Measurements from ENCODE around the gene CYTH1.
A peak's percentile ranks its signal among the peaks of the same experiment; 100 is the strongest.

The CYTH1 gene

DNA sequence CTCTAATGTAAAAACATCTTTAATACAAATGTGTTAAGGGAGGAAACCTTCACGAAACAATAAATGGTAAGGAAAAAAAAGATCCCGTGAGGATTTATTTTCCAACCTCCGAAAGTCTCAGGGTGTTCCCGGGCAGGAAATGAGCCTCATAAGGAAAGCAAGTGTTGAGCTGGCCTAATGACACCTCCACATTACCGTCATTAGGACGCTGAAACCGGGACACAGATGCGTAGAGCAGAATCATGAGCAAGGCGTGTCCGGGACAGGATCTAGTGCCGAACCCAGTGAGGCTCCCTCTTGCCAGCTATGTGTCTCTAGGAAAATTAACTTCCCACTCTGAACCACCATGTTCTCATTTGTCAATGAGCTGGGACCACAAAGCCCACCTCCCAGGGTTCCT, 22.7 kb upstream of the CYTH1 start:
- no peak for DNase-seq (ENCODE audit: low spot score)

DNA sequence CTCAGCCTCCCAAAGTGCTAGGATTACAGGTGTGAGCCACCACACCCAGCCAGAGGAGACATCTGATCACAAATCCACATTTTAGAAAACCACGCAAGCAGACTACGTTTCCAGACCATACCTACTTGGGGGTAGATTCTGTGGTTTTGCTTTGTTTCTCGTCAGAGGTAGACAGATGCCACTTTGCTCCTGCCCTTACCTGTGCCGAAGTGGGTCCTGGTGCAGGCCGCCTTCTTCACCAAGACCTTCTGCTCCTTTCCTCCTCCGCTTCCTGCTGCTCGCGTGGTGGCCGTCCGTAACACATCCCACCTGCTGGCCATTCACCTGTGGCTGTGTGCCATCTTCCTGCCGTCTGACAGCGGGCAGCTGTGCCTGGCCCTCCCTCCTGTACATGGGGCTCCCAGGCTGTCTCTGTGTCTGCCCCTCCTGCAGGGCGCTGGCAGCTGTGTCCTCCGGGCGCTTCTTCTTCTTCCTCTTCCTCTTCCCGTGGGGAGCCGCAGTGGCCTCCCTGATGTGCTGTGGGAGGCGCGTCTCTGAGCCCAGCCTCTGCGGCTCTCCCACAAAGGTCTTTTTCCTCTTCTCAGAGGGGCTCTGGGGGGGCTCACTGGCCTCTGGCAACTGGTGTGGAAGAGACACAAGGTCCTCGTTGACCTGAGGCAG, 21.2 kb upstream of the CYTH1 start:
- DNase-seq (ENCODE audit: low spot score) = no peak

DNA sequence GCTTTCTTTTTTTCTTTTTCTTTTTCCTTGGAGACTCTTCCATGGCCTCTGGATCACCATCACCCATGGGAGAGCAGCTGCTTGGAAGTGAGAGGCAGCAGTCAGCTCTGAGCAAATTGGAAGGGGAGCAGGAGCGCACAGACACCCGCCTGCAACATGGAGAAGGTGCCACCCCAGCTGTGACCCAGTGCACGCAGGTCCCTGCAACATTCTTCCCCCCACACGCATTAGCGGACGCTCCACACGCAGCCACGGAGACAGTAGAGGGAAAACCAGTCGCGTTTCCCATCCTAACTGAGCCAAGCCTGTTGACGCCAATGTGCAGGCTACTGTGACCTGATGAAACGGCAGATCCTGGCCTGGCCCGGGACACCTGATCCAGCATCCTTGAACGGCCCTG, 20.4 kb upstream of the CYTH1 start:
- no peak for DNase-seq (ENCODE audit: low spot score)

- DNase-seq (ENCODE audit: low spot score) = no peak
Measured at GRCh38 chr17:78802008-78802407, 19.9 kb upstream of the CYTH1 start.

DNA sequence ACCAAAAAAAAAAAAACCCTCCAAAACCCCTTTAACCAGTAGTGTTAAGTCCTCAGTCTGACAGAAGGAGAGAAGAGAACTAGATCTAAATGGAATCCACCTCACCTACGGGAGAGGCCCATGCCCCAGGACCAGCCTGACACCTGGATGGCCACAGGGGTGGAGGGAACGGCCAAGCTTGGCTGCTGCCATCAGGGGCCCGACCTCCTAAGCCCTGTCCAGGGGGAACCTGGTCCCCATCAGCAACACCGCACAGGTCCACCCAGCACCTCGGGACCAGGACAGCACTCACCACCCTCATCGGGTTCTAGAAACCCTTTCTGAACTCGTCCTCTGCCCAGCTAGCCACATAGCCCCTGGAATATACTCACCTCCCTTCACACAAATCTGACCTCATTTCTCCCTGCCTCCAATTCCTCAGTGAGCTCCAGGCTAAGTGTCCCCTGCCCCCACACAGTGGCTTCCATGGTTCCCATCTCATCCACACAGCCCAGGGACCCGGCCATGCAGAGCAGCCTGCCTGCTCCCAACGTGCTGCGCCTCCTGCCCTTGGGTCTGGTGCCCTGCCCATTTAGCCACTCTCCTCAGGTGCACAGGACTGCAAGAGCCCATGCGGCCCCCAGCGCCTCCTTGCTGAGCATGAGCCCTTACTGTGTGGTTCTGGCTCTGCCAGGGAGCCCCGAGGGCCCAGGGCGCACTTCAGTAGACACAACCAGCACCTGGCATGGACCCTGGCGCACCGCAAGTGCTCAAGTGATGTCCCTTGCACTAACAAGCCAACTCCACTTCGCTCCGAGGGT, 18.3 kb upstream of the CYTH1 start:
- DNase-seq (ENCODE audit: low spot score) = no peak

GRCh38 chr17:78798695-78799559, 16.9 kb upstream of the CYTH1 start:
- peak; percentile 37 for DNase-seq (ENCODE audit: low spot score)

DNA sequence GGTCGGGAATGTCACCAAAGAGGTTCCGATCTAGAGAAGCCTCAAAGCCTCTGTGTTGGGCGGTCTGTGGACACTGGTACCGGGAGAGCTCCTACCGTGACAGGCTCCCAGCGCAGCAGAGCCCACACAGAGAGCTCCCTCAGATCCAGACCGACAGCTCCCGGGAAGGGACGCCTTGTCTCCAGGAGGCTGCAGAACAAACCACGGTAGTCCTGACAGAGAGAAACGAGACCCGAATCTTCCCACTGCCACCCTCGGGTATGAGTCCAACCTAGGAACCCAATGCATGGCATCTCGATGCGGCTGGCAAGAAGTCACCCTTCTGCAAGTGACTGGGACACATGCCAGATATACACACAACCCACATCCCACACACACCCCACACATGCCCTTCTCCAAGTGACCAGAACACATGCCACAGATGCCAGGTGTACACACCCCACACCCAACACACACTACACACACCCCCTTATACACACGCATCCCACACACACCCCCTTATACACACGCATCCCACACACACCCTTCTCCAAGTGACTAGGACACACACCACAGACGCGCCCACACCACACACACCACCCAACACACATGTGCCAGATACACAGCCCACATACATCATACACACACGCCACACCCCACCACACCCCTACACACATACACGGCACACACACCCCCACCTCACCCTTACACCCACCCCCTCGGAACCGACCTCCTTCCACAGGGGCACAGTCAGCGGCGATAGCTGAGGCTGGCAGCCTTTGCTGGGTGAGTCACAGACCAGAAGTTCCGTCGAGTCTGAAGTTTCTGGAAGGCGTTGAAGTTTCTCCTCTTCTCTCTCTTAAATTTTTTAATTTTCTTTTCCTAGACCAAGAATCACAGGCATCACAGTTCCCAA, 15.9 kb upstream of the CYTH1 start:
- DNase-seq (ENCODE audit: low spot score) = no peak

GRCh38 chr17:78797213-78797612, 15.1 kb upstream of the CYTH1 start:
- DNase-seq (ENCODE audit: low spot score) = no peak

DNA sequence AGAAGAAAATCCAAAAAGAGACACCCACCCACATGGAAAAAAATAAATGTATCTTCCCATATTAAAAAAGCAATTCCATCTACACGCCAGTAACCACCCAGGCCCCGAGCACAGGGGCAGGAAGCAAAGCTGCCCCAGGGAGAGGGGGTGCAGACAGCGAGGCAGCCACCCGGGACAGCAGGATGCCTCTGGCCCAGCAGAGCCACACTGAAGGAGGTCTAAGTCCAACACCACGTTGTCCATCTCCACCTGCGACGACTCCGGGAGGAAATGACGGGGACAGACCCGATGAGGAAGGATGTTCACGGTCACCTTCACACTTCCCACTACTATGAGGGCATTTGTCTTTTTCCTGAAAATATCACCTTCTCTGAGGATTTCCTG, 14.4 kb upstream of the CYTH1 start:
- no peak for DNase-seq (ENCODE audit: low spot score)

DNA sequence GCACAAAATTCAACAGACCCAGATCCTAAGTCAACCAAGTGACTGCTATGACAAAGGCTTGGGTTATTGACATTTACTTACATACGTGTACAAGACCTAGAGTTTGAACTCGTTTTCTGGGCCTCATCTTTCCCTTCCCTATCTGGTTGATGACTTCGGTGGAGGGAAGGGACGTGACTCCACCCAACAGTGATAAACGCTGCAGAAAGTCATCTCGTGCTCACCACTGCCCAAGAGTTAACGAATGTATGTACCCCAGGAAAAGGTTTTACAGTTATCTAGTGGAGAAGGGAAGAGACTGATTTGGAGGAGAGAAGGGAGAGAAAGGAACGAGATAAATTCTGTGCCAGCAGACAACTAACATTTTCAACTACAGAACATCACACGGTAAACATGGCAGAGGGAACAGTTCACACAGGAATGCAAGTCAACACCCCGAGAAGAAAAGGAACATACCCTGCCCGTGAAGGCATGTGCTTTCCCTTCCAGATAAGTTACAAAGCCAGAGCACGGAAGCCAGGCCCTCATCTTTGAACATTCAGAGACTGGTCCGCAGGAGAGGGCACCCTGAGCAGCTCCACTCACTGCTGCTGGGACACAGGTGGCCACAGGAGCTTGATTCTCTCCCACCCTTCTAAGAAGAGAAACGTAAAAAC, 13.9 kb upstream of the CYTH1 start:
- no peak for DNase-seq (ENCODE audit: low spot score)

DNA sequence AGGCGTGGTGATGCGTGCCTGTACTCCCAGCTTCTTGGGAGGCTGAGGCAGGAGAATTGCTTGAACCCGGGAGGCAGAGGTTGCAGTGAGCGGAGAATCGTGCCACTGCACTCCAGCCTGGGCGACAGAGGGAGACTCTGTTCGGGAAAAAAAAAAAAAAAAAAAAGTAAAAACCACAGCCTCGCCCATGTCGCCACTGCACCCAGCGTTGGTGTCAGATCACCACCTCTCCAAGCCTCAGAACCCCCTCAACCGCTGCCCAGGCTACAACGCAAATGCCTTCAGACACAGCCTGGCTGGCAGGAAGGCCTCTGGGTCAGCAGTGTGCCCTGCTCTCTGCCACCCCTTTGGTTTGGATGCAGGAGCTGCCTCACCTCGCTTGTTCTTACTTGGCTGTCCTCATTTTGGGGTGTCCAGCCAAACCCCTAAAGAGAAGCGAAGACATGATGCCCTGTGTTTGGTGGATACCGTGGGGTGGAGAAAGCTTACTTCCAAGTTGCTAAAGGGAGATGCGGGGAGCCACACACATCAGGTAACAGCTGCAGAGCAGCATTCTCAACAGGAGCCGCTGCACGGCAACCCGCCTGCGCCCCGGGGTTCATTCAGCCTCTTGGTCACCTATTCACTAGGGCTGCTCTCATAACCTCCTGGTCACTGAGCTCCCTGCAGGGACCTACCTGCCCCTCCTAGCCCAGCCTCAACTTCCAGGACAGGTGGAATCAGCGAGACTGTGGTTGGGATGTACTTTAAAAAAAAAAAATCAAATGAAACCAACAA, 13.0 kb upstream of the CYTH1 start:
- DNase-seq (ENCODE audit: low spot score) = no peak

DNA sequence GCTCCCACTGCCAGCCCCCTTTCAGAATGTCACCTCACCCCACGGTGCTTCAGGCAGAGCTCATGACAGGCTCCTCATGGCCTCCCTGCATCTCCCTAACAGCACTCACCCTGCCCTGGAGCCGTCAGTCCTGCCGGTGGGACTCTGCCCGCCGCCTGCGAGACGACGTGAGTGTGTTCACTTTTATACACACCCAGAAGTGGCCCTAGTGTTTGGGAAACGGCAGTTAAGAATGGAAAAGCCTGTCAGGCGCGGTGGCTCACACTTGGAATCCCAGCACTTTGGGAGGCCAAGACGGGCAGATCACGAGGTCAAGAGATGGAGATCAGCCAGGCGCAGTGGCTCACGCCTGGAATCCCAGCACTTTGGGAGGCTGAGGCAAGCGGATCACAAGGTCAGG, 12.3 kb upstream of the CYTH1 start:
- no peak for DNase-seq (ENCODE audit: low spot score)

GRCh38 chr17:78793968-78794367, 11.9 kb upstream of the CYTH1 start:
- no peak for DNase-seq (ENCODE audit: low spot score)

DNA sequence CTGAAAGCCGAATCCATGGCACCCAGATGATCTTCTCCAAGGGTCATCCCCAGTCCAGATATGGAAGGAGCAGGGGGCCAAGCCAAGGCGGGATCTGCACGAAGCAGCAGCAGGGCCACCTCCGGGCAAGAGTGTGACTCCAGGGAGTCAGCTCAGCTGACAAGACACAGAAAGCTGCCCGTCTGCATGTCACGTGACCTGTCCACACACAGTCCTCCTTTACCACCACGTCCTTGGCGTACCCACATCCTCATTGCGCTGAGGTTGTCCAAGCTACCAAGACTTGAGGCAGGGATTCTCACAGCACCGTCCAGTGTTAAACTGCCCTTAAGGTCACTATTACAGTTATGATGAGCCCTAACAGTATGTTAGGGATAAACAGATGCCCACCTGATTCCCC, 11.3 kb upstream of the CYTH1 start:
- no peak for DNase-seq (ENCODE audit: low spot score)

DNA sequence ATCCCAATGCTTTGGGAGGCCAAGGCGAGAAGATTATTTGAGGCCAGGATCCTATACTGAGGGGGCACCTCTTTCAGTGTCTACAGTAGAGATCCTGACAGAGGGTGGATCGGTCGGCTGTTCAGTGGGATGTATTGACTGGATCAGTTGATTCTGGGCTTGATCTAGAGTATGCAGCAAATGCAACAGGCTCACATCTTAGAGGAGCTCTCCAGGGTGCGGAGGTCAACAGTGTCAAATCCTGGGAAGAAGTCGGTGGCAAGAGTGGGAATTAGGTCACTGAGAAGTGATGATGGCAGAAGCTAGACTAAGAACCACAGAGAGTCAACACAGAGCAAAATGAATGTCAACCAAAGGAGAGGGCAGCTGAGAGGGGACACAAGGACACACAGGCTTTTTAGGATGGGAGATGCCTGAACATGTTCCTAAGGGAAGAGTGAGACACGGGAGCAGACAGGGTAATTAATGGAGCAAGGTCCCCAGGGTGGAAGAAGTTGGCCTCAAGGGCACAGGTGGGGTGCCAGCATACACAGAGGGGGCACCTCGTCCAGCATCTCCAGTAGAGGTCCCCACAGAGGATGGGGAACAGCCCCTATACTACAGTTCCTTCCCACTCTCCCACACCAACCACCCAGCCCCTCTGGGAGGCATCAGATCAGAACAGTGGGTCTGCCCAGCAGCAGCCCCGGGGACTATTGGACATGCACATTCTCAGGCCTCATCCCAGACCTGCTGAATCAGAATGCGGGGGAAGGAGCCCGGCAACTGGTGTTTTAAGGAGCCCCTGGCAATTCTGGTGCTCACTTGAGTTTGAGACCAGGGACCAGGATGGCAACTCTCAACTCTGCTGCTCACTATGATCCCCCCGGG, 10.0 kb upstream of the CYTH1 start:
- no peak for DNase-seq (ENCODE audit: low spot score)

DNA sequence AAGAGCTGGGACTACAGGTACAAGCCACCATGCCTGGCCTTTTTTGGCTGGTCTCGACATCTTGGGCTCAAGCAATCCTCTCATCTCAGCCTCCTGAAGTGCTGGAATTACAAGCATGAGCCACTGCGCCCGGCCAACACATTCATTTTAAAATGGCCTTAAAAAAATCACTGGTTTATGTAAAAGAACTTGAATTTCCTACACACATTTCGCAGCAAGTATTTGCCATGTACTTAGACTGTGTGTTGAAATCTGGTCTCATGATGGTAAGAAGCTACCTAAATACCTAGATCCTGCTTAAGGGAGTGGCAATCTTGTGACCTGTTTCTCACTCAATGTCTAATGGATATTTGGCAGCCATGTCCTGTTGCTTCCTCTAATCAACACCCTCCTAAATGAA, 8.5 kb upstream of the CYTH1 start:
- DNase-seq (ENCODE audit: low spot score) = no peak

- peak; percentile 71 for DNase-seq (ENCODE audit: low spot score)
Measured at GRCh38 chr17:78789663-78790181, 7.6 kb upstream of the CYTH1 start.

GRCh38 chr17:78789149-78789662, 7.1 kb upstream of the CYTH1 start:
- DNase-seq (ENCODE audit: low spot score) = no peak

GRCh38 chr17:78788451-78788850, 6.4 kb upstream of the CYTH1 start:
- no peak for DNase-seq (ENCODE audit: low spot score)

Measured in AG08395 (cell line).